Fibroblast of upper back skin (primary cell): ENCODE measurements around the gene CCDC50.

Source experiments
- DNase-seq: peaks from one replicate; pipeline ENCODE4 v3.0.0-alpha.2; 2013

The CCDC50 gene, protein sequence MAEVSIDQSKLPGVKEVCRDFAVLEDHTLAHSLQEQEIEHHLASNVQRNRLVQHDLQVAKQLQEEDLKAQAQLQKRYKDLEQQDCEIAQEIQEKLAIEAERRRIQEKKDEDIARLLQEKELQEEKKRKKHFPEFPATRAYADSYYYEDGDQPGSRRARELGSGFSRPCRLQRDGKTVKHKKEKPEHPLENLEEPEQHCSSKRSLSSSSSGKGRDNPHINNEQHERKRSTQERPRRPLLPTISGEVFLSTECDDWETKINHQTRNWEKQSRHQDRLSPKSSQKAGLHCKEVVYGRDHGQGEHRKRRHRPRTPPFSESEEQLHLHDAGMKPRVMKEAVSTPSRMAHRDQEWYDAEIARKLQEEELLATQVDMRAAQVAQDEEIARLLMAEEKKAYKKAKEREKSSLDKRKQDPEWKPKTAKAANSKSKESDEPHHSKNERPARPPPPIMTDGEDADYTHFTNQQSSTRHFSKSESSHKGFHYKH

DNA sequence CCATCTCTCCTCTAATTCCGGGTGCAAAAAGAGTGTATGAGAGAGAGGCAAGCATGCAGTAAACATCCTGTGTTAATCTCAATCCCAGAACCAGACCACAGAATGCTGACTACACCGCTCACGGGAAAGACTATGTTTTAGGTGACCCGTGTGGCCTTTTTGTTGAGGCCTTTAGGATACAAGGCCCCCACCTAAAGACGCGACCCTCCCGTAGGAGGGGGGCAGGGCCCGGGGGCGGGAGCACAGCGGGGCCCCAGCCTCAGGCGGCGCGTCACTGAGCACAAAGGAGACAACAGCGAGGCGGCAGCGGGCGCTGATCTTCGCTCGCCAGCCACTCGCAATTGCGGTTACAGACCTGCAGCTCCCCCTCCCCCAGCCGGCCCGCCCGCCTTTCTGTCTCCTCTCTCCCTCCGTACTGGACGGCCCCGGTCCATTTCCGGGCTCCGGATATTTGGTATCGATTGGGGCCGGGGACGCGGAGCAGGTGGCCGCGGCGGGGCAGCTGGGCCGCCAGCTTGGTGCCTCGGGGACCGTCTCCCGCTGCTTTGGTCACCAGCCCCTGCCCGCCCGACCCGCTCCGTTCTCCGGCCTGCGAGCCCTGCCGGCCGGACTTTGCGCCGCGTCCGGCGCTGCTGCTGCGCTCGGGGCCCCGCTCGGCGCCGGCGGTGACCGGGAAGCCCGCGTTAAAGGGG is at the start of gene CCDC50:
CCDC50 (plus strand) TSS at position 433 of the 692 bp plus-strand sequence. CDS start 281 bp downstream, outside the sequence.
- peak; percentile 75 for DNase-seq

DNA sequence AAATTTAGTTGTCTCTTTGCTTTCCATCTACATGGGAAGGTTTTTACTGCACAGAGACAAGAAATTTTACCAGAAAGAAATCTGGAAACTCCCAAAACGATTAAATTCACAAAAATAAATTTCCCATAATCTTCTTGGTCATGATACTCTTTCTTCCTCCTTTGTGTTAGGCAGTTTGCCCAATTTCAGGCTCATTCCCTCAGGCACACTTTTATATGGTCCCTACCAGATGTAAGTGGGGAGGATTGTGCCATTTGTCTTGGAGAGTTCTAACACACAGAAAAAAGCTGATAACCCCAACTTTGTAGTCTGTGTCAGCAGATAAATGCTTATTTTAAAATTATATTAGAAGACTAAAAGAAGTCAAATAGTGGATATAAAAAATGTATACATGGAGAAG is 49.1 kb upstream of the CCDC50 start:
- DNase-seq: no peak

DNA sequence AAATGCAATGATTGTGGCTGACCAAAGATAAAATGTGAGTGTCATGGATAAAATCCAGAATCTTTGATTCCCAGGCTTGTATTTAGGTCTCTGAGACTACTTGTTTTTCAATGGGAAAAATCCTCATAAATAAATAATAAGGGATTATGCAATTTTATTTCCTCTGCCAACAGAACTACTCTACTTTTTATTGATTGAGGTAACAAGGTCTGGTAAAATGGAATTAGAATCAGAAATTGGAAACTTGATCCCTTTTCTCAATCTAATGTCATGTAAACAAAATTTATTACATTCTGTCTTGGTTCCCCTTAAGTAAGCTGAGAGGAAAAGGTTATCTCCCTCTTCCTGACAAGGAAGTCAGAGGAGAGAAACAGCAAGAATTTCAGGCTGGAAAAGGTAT is 48.3 kb upstream of the CCDC50 start:
- DNase-seq: no peak

DNA sequence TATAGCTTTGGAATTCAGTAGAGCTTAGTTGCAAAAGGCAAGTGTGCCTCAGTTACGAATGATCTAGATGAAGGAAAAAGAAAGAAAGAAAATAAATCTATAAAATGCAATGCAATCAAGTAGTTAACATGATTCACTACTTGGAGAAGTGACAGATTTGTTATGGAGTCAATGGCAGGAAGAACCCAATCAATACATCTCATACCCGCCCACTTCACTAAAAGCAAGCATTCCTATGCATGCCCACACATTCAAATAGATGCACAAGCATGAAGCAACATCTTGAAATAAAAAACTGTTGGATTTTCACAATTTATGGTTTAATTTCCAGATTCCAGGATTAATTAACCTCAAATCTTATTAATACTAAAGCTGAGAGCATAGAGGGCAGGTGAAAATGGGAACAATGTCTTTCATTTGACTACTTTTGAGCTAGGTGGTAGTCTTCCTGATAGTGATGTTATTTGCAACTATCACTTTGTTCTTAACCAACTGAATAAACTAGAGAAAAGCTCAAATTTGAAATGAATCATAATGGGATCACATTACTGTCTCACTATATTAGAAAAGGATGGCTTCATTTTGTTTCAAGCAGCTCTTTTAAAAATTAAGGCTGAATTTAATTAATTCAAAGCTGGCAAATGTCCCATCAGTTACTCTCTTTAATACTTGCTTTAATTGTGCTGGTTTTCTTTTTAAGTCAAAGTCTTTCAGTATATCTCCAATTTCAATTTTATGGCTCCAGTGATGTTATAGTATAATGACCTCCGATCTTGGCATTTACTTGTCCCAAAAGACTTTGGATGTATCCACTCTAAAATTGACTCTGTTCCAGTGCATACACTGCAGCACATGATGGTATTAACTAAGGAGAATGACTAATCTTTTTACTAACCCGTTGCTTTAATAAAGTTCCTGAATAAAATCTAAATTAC is 46.7 kb upstream of the CCDC50 start:
- DNase-seq: peak; percentile 7

DNA sequence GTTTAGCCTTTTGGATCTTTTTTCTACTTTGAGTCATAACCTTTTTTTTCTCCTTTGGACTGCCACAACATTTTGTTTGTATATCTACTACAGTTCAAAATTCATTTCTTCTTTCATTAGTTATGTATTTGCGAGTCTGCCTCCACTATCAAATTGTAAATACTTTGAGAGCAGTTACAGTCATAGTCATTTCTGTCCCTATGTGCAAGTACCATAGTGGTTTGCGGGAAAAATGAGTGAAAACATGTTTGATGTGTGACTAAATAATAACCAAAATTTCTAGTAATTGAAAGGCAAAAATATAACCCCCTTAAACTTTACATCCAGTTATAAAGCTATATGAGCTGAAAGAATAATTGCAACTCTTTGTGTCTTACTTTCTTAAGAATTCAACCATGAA is 45.8 kb upstream of the CCDC50 start:
- DNase-seq: no peak

DNA sequence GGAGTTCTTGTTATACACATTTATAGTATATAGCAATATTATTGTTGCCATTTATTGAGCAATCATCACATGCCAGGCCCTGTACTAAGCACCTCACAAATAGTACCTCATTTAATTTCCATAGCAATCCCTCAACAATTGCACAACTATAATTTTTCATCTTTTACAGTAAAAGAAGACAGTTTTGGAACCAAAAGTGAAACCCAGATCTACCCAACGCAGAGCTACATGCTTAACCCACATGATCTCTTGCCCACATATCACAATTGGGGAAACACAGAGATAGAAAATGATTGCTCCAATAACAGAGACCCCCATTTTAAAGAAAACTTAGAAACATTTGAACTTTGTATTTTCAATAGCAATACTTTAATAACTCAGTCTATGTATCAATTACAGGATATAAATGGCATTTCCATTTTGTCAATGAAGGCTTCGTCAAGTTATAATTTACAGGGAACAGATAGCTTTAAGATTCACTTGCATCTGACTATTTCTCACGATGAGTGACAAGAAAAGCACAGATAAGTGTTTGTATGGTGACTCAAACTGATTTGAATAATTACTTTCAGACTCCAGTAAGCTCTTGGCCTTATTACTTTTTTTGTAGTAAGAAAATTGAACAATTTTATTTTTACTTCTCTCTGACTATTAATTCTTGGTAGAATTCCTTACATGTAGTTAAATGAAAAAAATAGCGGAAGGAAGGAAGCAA is 38.7 kb upstream of the CCDC50 start:
- peak; percentile 10 for DNase-seq

DNA sequence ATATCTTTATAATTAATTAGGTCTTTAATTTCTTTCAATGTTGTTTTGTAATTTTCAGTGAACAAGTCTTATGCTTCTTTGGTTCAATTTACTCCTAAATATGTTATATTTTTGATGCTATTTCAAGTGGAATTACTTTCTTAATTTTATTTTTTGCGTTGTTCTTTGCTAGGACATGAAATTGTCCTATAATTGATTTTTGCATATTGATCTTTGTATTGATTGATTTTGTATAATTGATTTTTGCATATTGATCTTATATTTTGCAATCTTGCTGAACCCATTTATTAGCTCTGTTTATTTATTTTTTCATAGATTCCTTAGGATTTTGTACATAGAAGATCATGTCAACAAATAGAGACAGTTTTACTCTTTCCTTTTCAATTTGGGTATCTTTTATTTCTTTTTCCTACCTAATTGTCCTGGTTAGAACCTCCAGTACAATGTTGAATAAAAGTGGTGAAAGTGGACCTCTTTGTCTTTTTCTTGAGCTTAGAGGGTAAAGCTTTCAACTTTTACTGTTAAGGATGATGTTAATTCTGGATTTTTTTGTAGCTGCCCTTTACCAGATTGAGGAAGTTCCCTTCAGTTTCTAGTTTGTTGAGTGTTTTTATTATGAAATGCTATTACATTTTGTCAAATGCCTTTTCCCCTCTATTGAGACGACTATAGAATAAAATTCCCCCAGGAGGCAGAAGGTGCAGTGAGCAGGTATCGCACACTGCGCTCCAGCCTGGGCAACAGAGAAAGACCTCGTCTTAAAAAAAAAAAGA is 36.8 kb upstream of the CCDC50 start:
- DNase-seq: no peak

DNA sequence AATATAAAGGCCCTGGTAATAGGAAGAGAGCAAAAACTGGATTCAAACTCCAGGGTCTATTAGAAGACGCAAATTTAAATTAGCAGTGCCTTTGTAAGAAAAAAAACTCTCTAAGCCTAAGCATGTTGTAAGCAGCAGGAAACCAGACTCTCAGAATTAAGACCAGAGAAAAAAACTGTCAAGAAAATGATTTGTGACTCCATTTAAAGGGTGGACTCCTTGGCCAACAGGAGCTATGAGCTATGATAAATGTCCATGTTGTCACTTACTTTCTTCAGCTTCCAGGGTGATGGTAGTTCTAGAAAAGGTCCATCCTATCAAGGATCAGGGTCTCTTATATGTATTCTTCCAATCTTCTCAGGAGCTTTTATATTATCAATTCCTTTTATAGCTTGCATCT is 34.9 kb upstream of the CCDC50 start:
- DNase-seq: no peak

DNA sequence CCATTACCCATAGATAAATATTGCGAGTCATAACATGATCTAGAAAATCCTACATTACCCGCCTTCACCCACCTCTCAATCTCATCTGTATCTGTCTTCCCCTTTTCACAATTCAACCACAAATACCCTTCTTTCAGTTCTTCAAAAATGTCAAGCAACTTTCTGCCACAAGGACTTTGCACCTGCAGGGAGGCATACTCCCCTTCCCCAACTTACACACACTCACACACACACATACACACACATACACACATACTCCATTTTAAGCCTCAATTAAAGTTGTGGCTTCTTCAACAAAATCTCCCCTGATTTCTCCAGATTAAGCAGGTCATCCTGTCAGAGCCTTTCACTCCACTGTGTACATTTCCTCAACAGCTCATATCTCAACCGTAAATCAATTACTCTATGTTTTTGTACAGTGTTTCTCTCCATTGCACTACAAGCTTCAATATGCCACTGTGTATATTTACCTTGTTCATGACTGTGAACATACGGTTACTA is 33.1 kb upstream of the CCDC50 start:
- DNase-seq: no peak

DNA sequence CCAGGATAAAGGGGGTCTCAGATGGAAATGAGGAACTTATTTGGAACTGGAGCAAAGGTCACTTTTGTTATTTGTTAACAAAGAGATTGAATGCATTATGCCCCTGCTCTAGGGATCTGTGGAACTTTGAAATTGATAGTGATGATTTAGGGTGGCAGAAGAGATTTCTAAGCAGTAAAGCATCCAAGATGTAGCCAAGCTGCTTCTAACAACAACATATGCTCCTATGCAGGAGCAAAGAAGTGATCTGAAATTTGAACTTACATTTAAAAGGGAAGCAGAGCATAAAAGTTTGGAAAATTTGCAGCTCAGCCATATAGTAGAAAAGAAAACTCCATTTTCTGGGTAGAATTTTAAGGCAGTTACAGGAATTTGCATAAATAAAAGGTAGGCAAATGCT is 30.3 kb upstream of the CCDC50 start:
- DNase-seq: no peak

DNA sequence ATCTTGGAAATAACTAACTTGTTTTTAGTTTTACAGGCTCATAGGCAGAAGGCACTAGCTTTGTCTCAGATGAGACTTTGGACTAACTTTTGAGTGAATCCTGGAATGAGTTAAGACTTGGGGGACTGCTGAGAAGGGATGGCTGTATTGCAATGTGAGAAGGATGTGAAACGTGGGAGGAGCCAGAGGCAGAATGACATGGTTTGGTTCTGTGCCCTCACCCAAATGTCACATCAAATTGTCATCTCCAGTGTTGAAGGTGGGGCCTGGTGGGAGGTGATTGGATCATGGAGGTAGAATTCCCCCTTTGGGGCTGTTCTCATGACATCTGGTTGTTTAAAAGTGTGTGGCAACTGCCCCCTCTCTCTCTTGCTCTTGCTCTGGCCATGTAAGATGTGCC is 28.8 kb upstream of the CCDC50 start:
- DNase-seq: no peak

DNA sequence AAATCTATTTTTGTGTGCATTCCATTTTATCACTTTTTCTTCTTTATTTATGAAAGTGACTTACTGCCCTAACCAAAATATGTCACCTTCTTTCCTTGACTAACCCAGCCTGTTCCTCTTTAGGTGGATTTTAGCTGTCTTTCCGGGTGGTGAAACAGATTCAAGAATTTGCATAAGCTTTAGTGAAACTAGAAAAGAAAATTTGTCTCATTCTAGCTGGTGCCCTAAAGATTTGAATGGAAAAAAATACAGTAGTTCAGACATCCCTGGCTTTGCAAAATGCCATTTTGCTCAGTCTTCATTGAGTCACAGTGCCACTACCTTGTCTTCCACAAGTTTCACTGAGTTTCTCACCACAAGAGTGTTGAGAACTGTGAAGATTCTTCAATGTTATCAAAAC is 28.2 kb upstream of the CCDC50 start:
- DNase-seq: no peak

DNA sequence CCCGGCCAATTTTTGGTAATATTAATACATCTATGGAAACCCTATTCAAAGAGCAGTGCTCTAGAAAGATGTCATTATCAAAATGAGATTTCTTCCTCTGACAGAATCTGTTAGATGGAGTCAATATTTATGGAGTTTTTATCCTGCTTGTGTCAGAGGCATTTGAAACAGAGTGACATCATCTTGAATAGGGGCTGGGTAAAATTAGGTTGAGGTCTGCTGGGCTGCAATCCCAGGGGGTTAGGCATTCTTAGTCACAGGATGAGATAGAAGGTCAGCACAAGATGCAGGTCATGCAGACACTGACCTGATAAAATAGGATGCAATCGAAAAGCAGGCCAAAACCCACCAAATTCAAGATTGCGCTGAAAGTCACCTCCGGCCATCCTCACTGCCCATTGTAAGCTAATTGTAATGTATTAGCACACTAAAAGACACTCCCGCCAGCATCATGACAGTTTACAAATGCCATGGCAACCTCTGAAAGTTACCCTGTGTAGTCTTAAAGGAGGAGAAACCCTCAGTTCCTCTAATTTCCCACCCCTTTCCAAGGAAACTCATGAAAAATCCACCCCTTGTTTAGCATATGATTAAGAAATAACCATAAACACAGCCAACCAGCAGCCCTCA is 27.3 kb upstream of the CCDC50 start:
- no peak for DNase-seq

DNA sequence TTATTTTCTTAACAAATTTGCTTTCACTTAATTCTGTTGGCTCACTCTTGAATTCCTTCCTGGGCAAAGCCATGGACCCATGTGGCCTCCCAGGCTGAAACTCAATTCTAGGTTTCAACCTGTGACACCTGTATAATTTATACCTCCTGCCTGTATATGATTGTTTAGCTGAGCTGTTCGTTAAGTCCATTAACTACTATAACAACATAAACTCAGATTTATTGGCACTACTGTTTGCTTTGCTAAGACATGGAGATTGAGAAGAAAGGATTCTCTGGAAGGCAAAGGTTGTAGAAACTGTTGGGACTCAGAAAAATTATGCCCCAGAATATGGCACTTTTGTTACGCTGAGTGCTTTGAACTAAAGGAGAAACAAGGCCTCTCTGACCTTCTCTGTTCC is 26.7 kb upstream of the CCDC50 start:
- no peak for DNase-seq

DNA sequence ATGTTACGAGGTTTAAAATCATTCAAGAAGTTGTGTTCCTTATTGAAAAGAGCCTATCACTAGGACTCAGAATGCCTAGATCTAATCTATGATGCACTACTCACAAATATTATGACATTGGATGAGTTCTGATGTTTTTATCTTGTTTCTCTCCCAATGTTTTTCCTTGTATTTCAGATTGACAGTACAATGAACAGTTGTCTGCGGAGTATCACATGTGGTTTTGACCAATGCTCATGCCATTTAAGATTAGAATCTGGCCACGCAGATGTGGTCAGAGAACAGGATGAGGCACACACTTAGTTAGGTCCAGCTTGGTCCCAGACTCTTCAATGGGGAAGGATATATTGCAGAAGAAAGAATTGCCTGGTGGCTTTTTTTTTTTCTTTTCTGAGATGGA is 25.6 kb upstream of the CCDC50 start:
- no peak for DNase-seq

DNA sequence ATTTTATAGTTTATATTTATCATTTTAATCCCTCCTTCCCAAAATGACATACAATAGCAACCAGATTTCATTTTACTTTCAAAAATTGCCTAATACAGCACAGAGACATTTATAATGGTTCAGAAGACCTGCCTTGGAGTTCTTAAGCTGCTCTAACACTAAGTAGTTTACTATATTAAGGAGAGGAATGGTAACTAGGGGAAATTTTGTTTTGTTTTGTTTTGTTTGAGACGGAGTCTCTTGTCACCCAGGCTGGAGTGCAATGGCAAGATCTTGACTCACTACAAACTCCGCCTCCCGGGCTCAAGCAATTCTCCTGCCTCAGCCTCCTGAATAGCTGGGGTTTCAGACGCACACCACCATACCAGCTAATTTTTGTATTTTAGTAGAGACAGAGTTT is 22.8 kb upstream of the CCDC50 start:
- no peak for DNase-seq

DNA sequence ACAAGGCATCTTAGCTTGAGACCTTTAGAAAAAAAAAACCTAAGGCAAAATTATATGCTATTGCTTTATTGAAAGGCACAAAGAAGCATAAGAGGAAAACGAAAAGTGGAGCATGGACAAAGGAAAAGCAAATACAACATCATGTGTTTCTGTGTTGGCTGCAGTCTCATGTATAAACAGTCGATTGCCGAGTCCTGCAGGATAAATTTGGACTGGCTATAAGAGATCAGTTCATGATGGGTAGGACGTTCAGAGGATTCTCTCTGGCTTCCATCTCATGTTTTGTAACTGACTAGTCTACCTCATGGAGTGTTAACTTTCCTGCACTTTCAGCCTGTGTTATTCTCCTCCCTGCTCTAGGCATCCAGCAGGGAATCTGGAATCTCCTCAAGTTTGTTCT is 21.9 kb upstream of the CCDC50 start:
- DNase-seq: no peak

DNA sequence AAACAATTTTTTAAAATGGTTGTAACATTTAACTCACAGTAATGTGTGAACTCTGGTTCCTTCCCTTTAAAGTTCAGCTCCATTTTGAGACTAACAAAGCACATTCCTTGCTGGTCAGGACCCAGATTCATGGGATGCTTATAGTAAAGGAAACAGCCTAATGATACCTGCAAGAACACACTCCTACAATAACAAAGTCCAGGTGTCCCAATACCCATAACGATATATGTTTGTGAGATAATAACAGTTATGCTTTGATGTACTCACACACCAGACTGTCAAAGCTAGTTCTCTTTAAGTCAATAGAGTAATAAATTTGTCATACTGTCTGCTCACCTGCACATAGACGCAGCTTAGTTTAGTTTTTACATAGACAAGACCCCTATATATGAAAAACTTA is 15.9 kb upstream of the CCDC50 start:
- DNase-seq: no peak

DNA sequence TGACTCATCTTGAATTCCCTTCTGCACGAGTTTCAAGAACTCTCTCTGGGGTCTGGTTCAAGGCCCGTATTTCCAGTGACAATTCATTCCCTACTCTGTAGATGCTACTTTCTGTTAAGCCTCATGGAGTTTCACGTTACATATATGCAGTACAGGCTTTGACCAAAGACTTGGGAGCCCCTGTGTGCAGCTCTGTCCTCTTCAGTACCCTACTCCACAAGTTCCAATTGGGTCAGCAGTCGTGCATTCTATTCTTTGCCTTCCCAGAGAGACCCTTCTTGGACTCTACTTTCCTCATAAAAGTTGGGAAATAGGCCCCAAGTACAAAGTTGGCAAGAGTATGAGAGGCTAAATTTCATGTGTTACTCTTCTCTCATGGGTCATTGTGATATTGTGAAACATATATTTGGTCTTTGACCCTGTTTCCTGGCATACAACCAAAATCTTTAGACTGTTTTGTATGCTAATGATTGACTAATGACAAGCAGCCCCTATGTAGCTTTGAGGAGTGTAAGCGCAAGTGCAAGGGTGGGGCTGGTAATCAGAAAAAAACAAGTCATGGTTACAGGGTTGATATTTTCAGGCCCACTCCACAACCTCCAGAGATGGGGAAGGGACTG is 15.0 kb upstream of the CCDC50 start:
- no peak for DNase-seq

DNA sequence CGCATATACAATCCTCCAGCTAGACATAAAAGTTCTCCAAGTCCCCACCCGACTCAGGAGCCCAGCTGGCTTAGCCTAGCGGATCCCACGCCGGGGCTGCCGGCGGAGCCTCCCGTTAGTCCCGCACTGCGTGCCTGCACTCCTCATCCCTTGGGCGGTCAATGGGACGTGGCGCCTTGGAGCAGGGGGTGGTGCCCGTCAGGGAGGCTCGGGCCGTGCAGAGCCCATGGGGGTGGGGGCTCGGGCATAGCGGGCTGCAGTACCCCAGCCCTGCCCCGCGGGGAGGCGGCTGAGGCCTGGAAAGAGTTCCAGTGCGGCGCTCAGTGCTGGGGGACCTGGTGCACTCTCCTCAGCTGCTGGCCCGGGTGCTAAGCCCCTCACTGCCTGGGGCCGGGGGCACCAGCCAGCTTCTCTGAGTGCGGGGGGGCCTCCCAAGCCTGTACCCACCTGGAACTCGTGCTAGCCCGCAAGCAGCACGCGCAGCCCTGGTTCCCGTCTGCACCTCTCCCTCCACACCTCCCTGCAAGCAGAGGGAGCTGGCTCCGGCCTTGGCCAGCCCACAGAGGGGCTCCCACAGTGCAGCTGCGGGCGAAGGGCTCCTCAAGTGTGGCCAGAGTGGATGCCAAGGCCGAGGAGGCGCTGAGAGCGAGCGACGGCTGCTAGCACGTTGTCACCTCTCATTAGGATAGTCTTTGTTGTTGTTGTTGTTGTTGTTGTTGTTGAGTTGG is 12.2 kb upstream of the CCDC50 start:
- no peak for DNase-seq
